ENCODE results near the gene RINL.
A peak's percentile ranks its signal among the peaks of the same experiment; 100 is the strongest.

The RINL gene

DNA sequence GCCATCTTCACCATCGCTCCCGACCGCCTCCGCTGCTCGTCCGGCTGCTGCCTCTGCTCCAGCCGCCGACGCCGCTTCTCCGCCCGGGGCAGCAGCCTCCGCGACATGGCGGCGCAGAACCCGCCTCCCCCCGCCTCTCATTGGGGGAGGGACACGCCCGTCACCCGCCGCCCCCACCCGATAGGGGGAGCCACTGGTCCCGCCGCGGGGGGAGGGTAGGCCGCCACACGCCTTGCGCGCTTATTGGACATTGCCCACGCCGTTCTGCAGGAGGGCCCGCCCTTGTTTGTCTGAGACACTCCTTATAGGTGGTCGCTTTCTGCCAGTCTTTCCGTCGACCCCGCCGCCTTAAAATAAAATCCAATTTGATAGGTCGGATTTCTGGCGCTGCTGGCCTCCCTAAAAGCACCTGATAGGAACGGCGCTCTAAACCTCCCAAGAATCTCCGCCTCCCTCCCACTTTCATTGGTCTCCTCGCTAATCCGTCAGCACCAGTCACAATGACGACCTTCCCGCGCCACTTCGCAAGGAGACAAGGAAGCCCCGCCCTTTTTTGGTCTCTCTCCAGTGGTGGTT is 28.1 kb downstream of the RINL start, which contains the start of gene HNRNPL:
TSS of gene HNRNPL (minus strand) at position 127 of the 576 bp plus-strand sequence. CDS start at position 107, 20 bp downstream.
- TF ChIP-seq CTCF (IDR thresholded peaks at IDR 0.05) = peak; percentile 37 to 43
- H3K9me3 ChIP-seq = no peaks in the 10 kb centered on the region
- peak in 1 of 2 donors; percentile 100 for DNase-seq
- peak within 1 kb of the TSS; percentile 92 to 95 for H3K4me3 ChIP-seq
- peaks cover 0 to 52% (median 39%) of the 10 kb centered on the region in 4 donors for H3K4me1 ChIP-seq
- peaks cover 26 to 31% (median 26%) of the 10 kb centered on the region in 3 donors for H3K36me3 ChIP-seq
- peak within 1 kb of the TSS; percentile 98 to 100 for H3K27ac ChIP-seq
- intact Hi-C loops (cut with DNase I; ENCODE audit: low total_unique reads) = loop anchor here (2.0 kb wide), 2 partner anchors 51 to 201 kb away; no protein-coding TSS in a partner anchor
- no peaks in the 10 kb centered on the region for H3K27me3 ChIP-seq

- Histone ChIP-seq H3K4me3 (peak overlapping the region; percentile 92 to 95), H3K4me1 (peaks cover 0 to 57% (median 39%) of the 10 kb centered on the region in 4 donors), H3K36me3 (peaks cover 33 to 38% (median 33%) of the 10 kb centered on the region in 3 donors), H3K27me3 (no peaks in the 10 kb centered on the region), H3K9me3 (no peaks in the 10 kb centered on the region), H3K27ac (peak overlapping the region; percentile 98 to 100)
- TF ChIP-seq CTCF (IDR thresholded peaks at IDR 0.05) = peak in 1 of 2 experiments; percentile 12
- peak; percentile 94 to 98 for DNase-seq
- intact Hi-C loops (cut with DNase I; ENCODE audit: low total_unique reads) = loop anchor here (2.0 kb wide), 1 partner anchor 51 kb away; no protein-coding TSS in a partner anchor
These were observed 28.8 kb downstream of the RINL start for GRCh38 chr19:38849147-38849859.

DNA sequence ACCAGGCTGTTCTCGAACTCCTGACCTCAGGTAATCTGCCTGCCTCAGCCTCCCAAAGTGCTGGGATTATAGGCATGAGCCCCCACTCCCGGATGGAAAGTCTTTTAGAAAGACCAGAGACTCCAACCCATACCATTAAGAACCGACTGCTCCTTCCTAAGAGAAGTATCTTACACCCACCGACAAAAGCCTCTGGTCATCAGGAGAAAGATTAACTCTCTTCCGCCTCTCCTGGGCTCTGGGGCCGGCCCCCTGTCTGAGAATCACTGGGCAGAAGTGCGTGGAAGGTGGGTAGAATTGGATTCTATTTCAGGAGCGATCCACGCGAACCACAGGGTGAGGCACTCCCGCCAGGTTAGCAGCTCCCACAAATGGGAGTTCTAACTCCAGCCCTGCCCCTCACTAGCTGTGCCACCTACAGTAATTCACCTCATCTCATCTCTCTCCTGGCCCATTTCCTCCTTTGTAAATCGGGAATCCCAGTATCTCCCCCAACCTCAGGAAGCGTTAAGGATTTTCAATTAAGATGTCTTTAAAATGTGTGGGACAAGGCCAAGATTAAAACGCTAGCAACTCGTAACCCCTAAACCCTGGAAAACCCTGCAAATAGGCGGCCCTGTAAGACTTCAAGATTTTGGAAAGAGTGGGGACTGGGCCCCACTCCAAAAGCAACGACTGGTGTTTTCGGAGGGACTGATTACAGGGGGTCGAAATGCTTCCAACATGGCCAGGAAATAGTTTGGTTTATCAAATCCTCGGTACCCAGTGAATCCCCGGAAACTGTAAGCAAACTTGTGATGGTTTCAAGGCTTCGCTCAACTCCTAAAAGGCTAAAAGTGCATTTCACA is 29.6 kb downstream of the RINL start:
- Histone ChIP-seq H3K27me3 (no peaks in the 10 kb centered on the region), H3K4me1 (peaks cover 0 to 60% (median 39%) of the 10 kb centered on the region in 4 donors), H3K4me3 (peak overlapping the region; percentile 92 to 95), H3K9me3 (no peaks in the 10 kb centered on the region), H3K36me3 (peaks cover 41 to 45% (median 41%) of the 10 kb centered on the region in 3 donors), H3K27ac (peak overlapping the region; percentile 98 to 100)
- intact Hi-C loops (cut with DNase I; ENCODE audit: low total_unique reads) = loop anchor here (2.0 kb wide), 1 partner anchor 52 kb away; no protein-coding TSS in a partner anchor
- no peak for TF ChIP-seq CTCF (IDR thresholded peaks at IDR 0.05)
- DNase-seq = no peak

DNA sequence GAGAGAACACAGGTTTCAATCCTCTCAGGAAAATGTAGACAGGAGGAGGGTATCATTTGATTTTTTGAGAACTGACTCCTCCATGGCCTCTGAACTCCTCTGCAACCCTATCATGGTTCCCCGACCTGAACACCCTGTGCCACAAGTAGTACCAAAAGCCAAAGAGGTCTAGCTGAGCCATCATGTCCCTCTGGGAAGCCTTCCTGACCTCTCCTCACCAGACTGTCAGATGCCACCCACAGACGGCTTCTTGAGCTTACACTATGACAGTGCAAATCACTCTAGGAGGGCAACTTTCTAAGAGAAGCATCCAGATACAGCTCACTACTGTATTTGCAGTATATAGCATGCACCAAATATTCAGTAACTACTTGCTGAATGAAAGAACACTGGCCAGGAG is 32.0 kb downstream of the RINL start:
- no peak for DNase-seq
- H3K27ac ChIP-seq = no peak overlapping the region
- H3K9me3 ChIP-seq = no peaks in the 10 kb centered on the region
- H3K4me3 ChIP-seq = no peak overlapping the region
- intact Hi-C loops (cut with DNase I; ENCODE audit: low total_unique reads) = no loop called here
- H3K4me1 ChIP-seq = peaks cover 0 to 50% (median 29%) of the 10 kb centered on the region in 4 donors
- H3K36me3 ChIP-seq = peaks cover 65 to 70% (median 65%) of the 10 kb centered on the region in 3 donors
- H3K27me3 ChIP-seq = no peaks in the 10 kb centered on the region
- TF ChIP-seq CTCF (IDR thresholded peaks at IDR 0.05) = no peak

DNA sequence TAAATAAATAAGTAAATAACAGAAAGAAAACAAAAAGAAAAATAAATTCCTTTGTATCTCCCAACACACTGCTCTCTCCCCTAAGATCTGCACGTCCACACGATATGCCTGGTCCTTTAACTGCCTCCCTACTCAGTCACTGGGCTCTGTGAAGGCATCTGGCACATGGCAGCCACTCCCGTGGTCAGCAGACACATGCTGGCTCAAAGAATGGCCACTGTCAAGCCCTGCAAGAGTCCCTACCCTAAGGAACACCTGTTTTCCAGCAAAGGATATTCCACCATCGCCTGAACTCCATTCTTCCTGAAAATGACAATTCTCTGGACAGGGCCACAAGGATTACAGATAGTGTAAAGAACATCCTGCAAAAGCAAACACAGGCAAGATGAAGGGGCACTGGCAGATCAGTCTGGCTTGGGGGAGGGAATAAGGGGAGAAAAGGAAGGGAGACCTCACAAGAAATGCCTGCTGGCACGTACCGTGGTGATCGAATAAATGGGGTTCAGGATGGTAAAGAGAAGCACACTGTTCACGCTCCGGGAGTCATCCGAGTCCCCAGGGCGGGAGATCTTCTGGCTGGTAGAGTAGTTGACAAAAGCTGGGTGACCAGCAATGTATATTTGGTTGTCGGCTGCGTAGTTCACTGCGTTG is 32.6 kb downstream of the RINL start:
- intact Hi-C loops (cut with DNase I; ENCODE audit: low total_unique reads) = no loop called here
- TF ChIP-seq CTCF (IDR thresholded peaks at IDR 0.05) = no peak
- H3K9me3 ChIP-seq = no peaks in the 10 kb centered on the region
- H3K27ac ChIP-seq = no peak overlapping the region
- H3K4me3 ChIP-seq = no peak overlapping the region
- DNase-seq = no peak
- H3K36me3 ChIP-seq = peaks cover 71 to 76% (median 71%) of the 10 kb centered on the region in 3 donors
- no peaks in the 10 kb centered on the region for H3K27me3 ChIP-seq
- peaks cover 0 to 46% (median 27%) of the 10 kb centered on the region in 4 donors for H3K4me1 ChIP-seq
